Measurements from ENCODE around the gene NKAPL. TPM values are rescaled to one million over a fixed set of nuclear protein-coding genes. Genes with fewer than 3 reads are reported as not detected.

The NKAPL gene
- polyA plus RNA-seq (2011; rRNA removed) (not detected in 2 replicates), polyA plus RNA-seq (2017; fragmentation: RNase III; extraction: RNeasy Plus Mini Kit Qiagen cat#74134 plus additional on column Dnase treatment) (not detected in 3 replicates), polyA minus RNA-seq (2011; rRNA and poly(A)+ RNA removed) (not detected in 2 replicates)
- polyA plus RNA-seq (2012; cell fraction: cytosol; rRNA removed): not detected in 2 replicates
- polyA plus RNA-seq (2012; cell fraction: nucleus; rRNA removed): not detected in 2 replicates

DNA sequence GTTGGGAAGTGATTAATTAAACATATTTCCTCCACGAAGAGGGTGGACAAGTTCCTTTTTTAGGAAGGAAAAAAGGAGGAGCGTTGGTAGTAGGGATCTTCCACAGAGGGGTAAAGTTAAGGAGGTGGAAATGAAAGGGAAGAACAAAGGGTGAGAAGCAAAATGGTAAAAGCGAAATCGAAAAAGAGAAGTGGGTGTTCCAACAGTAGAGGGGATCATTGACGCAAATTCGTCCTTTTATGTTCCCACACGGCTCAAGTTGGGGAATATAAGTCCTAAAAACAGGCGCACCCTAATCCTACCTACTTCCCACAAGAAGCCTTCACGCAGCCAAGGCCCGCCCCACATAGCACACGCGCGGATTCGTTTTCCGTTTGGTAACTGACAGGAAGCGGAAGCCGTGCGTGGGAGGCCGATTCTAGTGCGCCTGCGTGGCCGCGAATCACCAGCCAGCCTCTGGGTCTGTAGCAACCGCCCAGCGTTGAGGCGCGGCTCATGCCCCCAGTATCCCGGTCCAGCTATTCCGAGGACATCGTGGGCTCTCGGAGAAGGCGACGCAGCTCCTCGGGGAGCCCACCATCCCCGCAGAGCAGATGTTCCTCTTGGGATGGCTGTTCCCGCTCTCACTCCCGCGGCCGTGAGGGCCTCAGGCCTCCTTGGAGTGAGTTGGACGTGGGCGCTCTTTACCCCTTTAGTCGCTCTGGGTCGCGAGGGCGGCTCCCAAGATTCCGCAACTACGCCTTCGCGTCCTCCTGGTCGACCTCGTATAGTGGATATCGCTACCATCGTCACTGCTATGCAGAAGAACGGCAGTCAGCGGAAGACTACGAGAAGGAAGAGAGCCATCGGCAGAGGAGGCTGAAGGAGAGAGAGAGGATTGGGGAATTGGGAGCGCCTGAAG lies at the start of gene NKAPL:
NKAPL (plus strand) TSS at position 421 of the 901 bp plus-strand sequence; CDS start at position 496, 75 bp downstream.
- Histone ChIP-seq H3K4me2 (no peak within 1 kb of the TSS), H3K9me3 (no peaks in the 10 kb centered on the region), H3K4me3 (no peak within 1 kb of the TSS), H3K27ac (no peak within 1 kb of the TSS), H3K4me1 (no peaks in the 10 kb centered on the region)
- ChIA-PET POLR2A (interaction anchor here (1.0 kb wide), 1 partner anchor 8 kb away, joined by 3 read pairs; no protein-coding TSS in a partner anchor), CTCF (no interaction called here)
- no peak for FAIRE-seq
- DNase-seq (ENCODE audit: low read depth in 1 of 2, low spot score in 1 of 2): no peak
- no peak for ATAC-seq
- TF ChIP-seq MAFK (IDR thresholded peaks at IDR 0.05; ENCODE audit: partially characterized antibody) (no peak), TFCP2L1 (CRISPR knock-in tag; IDR thresholded peaks at IDR 0.05) (no peak), JUNB (IDR thresholded peaks at IDR 0.05) (no peak), BHLHE40 (IDR thresholded peaks at IDR 0.05; ENCODE audit: low read depth, low read length) (no peak), KDM1A (IDR thresholded peaks at IDR 0.05; ENCODE audit: low read depth) (no peak), KDM5A (IDR thresholded peaks at IDR 0.05) (no peak), POLR2A (IDR thresholded peaks at IDR 0.05; ENCODE audit: low read length) (no peak), JUN (IDR thresholded peaks at IDR 0.05) (no peak), SREBF2 (IDR thresholded peaks at IDR 0.05) (no peak), RAD21 (conservative IDR thresholded peaks at IDR 0.05 in 1 of 2, IDR thresholded peaks at IDR 0.05 in 1 of 2) (no peak), CBX2 (IDR thresholded peaks at IDR 0.05; ENCODE audit: borderline replicate concordance, low read depth) (no peak), POLR2AphosphoS2 (conservative IDR thresholded peaks at IDR 0.05; ENCODE audit: low read length) (no peak), EHF (CRISPR knock-in tag; IDR thresholded peaks at IDR 0.05) (no peak), CHD4 (IDR thresholded peaks at IDR 0.05; ENCODE audit: borderline replicate concordance) (no peak)
- TF ChIP-seq, protein P1, sequence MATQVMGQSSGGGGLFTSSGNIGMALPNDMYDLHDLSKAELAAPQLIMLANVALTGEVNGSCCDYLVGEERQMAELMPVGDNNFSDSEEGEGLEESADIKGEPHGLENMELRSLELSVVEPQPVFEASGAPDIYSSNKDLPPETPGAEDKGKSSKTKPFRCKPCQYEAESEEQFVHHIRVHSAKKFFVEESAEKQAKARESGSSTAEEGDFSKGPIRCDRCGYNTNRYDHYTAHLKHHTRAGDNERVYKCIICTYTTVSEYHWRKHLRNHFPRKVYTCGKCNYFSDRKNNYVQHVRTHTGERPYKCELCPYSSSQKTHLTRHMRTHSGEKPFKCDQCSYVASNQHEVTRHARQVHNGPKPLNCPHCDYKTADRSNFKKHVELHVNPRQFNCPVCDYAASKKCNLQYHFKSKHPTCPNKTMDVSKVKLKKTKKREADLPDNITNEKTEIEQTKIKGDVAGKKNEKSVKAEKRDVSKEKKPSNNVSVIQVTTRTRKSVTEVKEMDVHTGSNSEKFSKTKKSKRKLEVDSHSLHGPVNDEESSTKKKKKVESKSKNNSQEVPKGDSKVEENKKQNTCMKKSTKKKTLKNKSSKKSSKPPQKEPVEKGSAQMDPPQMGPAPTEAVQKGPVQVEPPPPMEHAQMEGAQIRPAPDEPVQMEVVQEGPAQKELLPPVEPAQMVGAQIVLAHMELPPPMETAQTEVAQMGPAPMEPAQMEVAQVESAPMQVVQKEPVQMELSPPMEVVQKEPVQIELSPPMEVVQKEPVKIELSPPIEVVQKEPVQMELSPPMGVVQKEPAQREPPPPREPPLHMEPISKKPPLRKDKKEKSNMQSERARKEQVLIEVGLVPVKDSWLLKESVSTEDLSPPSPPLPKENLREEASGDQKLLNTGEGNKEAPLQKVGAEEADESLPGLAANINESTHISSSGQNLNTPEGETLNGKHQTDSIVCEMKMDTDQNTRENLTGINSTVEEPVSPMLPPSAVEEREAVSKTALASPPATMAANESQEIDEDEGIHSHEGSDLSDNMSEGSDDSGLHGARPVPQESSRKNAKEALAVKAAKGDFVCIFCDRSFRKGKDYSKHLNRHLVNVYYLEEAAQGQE (IDR thresholded peaks at IDR 0.05): no peak
- TF ChIP-seq, protein P2, sequence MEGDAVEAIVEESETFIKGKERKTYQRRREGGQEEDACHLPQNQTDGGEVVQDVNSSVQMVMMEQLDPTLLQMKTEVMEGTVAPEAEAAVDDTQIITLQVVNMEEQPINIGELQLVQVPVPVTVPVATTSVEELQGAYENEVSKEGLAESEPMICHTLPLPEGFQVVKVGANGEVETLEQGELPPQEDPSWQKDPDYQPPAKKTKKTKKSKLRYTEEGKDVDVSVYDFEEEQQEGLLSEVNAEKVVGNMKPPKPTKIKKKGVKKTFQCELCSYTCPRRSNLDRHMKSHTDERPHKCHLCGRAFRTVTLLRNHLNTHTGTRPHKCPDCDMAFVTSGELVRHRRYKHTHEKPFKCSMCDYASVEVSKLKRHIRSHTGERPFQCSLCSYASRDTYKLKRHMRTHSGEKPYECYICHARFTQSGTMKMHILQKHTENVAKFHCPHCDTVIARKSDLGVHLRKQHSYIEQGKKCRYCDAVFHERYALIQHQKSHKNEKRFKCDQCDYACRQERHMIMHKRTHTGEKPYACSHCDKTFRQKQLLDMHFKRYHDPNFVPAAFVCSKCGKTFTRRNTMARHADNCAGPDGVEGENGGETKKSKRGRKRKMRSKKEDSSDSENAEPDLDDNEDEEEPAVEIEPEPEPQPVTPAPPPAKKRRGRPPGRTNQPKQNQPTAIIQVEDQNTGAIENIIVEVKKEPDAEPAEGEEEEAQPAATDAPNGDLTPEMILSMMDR (IDR thresholded peaks at IDR 0.05): no peak
- WGBS (ENCODE audit: missing lambda C conversion rate): 87% methylated on average over 50 of the region's 58 CpGs

DNA sequence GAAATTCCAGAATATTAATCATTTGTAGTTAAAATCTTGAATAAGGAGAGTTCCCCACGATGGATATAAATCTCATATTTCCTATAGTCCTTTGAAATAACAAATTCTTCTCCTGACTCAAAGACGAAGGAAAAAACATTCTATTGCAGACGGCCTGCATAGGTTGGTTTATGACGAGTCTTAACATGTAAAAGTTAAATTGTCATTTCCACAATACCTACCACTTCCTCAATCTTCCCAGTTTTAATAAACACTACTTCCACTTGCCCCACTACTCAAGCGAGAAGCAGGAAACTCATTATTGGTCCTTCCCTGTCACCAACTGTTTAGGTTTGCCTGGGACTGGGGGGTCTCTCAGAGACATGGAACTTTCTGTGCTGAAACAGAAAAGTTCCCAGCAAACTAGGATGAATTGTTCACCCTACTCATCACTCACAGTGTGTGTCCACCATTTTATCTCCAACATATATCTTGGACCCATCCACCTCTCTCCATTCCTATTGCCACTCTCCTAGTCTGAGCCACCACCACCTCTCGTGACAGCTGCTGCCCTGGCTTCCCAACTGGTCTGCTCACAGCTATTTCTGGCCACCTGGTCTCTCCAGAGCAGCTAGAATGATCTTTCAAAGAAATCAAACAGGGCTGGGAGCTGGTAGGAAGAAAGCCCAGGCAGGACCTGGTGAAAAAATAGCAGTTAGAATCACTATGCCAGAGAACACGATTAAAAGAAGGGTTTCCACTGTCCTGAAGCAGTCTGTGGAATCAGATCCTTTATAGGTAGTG lies 49.2 kb upstream of the NKAPL start:
- ATAC-seq: no peak
- ChIA-PET CTCF (no interaction called here), POLR2A (no interaction called here)
- Histone ChIP-seq H3K4me1 (peaks cover 5% of the 10 kb centered on the region; the same call in 1 of the 3 replicates), H3K9me3 (no peaks in the 10 kb centered on the region), H3K4me2 (no peak overlapping the region), H3K4me3 (no peak overlapping the region), H3K27ac (no peak overlapping the region)
- TF ChIP-seq, protein P3, sequence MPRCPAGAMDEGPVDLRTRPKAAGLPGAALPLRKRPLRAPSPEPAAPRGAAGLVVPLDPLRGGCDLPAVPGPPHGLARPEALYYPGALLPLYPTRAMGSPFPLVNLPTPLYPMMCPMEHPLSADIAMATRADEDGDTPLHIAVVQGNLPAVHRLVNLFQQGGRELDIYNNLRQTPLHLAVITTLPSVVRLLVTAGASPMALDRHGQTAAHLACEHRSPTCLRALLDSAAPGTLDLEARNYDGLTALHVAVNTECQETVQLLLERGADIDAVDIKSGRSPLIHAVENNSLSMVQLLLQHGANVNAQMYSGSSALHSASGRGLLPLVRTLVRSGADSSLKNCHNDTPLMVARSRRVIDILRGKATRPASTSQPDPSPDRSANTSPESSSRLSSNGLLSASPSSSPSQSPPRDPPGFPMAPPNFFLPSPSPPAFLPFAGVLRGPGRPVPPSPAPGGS (IDR thresholded peaks at IDR 0.05): no peak
- TF ChIP-seq CBX8 (IDR thresholded peaks at IDR 0.05): no peak
- TF ChIP-seq, protein P4, sequence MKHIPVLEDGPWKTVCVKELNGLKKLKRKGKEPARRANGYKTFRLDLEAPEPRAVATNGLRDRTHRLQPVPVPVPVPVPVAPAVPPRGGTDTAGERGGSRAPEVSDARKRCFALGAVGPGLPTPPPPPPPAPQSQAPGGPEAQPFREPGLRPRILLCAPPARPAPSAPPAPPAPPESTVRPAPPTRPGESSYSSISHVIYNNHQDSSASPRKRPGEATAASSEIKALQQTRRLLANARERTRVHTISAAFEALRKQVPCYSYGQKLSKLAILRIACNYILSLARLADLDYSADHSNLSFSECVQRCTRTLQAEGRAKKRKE (CRISPR knock-in tag; IDR thresholded peaks at IDR 0.05; ENCODE audit: low read depth): no peak
- no peak for TF ChIP-seq JUNB (IDR thresholded peaks at IDR 0.05)
- TF ChIP-seq, protein P5, sequence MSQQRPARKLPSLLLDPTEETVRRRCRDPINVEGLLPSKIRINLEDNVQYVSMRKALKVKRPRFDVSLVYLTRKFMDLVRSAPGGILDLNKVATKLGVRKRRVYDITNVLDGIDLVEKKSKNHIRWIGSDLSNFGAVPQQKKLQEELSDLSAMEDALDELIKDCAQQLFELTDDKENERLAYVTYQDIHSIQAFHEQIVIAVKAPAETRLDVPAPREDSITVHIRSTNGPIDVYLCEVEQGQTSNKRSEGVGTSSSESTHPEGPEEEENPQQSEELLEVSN (IDR thresholded peaks at IDR 0.05; ENCODE audit: borderline replicate concordance, low read depth): no peak
- TF ChIP-seq RAD21 (conservative IDR thresholded peaks at IDR 0.05 in 1 of 2, IDR thresholded peaks at IDR 0.05 in 1 of 2): no peak
- no peak for TF ChIP-seq CHD2 (IDR thresholded peaks at IDR 0.05; ENCODE audit: low read length, partially characterized antibody)
- no peak for FAIRE-seq
- 69% methylated on average over 7 of the region's 7 CpGs for WGBS (ENCODE audit: missing lambda C conversion rate)
- DNase-seq (ENCODE audit: low read depth in 1 of 2, low spot score in 1 of 2): no peak

Data from A549 (cell line).